ENCODE data around the gene VSIG10.

GRCh38 chr12:118098911-118099671 lies 4.7 kb downstream of the VSIG10 start:
- TF ChIP-seq GLIS3 (CRISPR knock-in tag; IDR thresholded peaks at IDR 0.05): no peak
- no peak for TF ChIP-seq CSDC2 (CRISPR knock-in tag; IDR thresholded peaks at IDR 0.05)
- TF ChIP-seq SNAI2 (CRISPR knock-in tag; IDR thresholded peaks at IDR 0.05): no peak
- no peak for TF ChIP-seq PATZ1 (CRISPR knock-in tag; IDR thresholded peaks at IDR 0.05; ENCODE audit: borderline replicate concordance)
- no peak for TF ChIP-seq ZFP30 (CRISPR knock-in tag; IDR thresholded peaks at IDR 0.05)
- TF ChIP-seq ARNTL (CRISPR knock-in tag; IDR thresholded peaks at IDR 0.05; ENCODE audit: borderline replicate concordance, low read depth): no peak
